ENCODE results near the gene HECW1. TPM values are rescaled to one million over a fixed set of nuclear protein-coding genes. Genes with fewer than 3 reads are reported as not detected.

Gene HECW1
- total and polyA plus RNA-seq, 8 donors = 0.29 to 5.1 (median 3.2) TPM

DNA sequence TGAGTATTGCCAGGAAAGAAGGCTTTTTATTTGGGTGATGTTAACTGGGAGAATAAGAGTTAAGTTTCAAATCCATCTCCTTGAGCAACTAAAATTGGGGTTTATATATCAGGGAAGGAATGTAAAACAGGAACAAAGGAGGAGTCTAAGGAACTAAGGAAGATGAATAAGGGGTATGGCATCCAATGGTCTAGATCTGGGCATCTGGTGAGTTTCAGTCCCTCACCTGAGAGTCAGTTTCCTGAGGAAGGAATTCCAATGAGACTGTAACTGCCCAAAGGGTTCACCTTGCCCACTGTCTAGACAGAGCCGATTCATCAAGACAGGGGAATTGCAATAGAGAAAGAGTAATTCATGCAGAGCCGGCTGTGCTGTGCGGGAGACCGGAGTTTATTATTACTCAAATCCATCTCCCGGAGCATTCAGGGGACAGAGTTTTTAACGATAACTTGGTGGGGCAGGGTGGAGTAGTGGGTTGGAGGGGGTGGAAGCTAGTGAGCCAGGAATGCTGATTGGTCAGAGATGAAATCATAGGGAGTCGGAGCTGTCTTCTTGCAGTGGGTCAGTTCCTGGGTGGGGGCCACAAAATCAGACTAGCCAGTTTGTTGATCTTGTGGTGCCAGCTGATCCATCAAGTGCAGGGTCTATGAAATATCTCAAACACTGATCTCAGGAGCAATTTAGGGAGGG is 282.1 kb downstream of the HECW1 start:
- H3K27me3 ChIP-seq = no peaks in the 10 kb centered on the region

GRCh38 chr7:43395351-43395750 is 282.9 kb downstream of the HECW1 start:
- no peaks in the 10 kb centered on the region for H3K36me3 ChIP-seq
- ATAC-seq (no peak), DNase-seq (no peak)
- H3K27me3 ChIP-seq = no peaks in the 10 kb centered on the region
- H3K27ac ChIP-seq = no peak overlapping the region
- H3K4me1 ChIP-seq = no peaks in the 10 kb centered on the region
- intact Hi-C loops (cut with DNase I) = no loop called here
- H3K4me3 ChIP-seq = no peak overlapping the region
- H3K9me3 ChIP-seq = no peaks in the 10 kb centered on the region
- TF ChIP-seq CTCF (IDR thresholded peaks at IDR 0.05) = no peak

More for the DNA sequence above, 282.1 kb downstream of the HECW1 start:
- TF ChIP-seq CTCF (IDR thresholded peaks at IDR 0.05) = no peak
- Histone ChIP-seq H3K4me1 (no peaks in the 10 kb centered on the region), H3K4me3 (no peak overlapping the region), H3K27ac (no peak overlapping the region), H3K36me3 (no peaks in the 10 kb centered on the region), H3K9me3 (no peaks in the 10 kb centered on the region)
- intact Hi-C loops (cut with DNase I) = no loop called here
- DNase-seq = no peak
- no peak for ATAC-seq

GRCh38 chr7:43396187-43396740 is 283.8 kb downstream of the HECW1 start:
- intact Hi-C loops (cut with DNase I) = no loop called here
- no peaks in the 10 kb centered on the region for H3K9me3 ChIP-seq
- no peak overlapping the region for H3K27ac ChIP-seq

GRCh38 chr7:43398831-43399230 is 286.4 kb downstream of the HECW1 start:
- DNase-seq = no peak
- Histone ChIP-seq H3K27me3 (no peaks in the 10 kb centered on the region), H3K9me3 (no peaks in the 10 kb centered on the region), H3K4me3 (no peak overlapping the region), H3K4me1 (no peaks in the 10 kb centered on the region), H3K36me3 (no peaks in the 10 kb centered on the region), H3K27ac (no peak overlapping the region)
- intact Hi-C loops (cut with DNase I) = no loop called here
- ATAC-seq = no peak
- TF ChIP-seq CTCF (IDR thresholded peaks at IDR 0.05) = no peak

More at GRCh38 chr7:43396187-43396740, 283.8 kb downstream of the HECW1 start:
- ATAC-seq (no peak), DNase-seq (no peak)
- Histone ChIP-seq H3K27me3 (no peaks in the 10 kb centered on the region), H3K4me3 (no peak overlapping the region), H3K4me1 (no peaks in the 10 kb centered on the region), H3K36me3 (no peaks in the 10 kb centered on the region)
- TF ChIP-seq CTCF (IDR thresholded peaks at IDR 0.05) = no peak

DNA sequence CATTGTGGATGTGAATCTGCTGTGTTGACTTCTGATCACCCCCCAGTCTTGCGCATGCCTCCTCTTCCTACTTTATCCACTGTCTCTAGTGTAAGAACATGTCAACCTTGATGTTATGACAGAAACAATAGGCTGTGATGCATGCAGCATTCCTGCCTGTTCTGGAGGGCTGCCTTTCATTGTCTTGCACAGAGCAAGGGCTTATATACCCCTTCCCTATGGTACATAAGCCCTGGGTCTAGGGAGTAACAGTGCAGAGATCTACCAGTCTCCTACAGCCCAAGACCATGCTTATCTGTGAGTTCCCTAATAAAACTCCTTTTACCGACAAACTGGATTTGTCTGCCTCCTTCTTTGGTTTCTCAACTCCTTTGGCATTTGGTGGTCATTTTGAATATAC is 293.5 kb downstream of the HECW1 start:
- intact Hi-C loops (cut with DNase I) = no loop called here
- DNase-seq = no peak

More for the DNA sequence above, 293.5 kb downstream of the HECW1 start:
- no peaks in the 10 kb centered on the region for H3K9me3 ChIP-seq
- no peak overlapping the region for H3K4me3 ChIP-seq
- no peak for TF ChIP-seq CTCF (IDR thresholded peaks at IDR 0.05)
- no peaks in the 10 kb centered on the region for H3K4me1 ChIP-seq
- H3K27ac ChIP-seq = no peak overlapping the region
- ATAC-seq = no peak
- no peaks in the 10 kb centered on the region for H3K27me3 ChIP-seq
- no peaks in the 10 kb centered on the region for H3K36me3 ChIP-seq

All from left lung (tissue), 10 donors.